H1 (cell line): ENCODE data around the gene GULP1. TPM values are rescaled to one million over a fixed set of nuclear protein-coding genes. Genes with fewer than 3 reads are reported as not detected.

Experiments
- CTCF ChIA-PET: fragments of 300-600 bp; sonication (Branson Sonifier 250); formaldehyde crosslinking; loops from one replicate; lab custom pipeline; 2021; ENCODE audit not compliant: partially characterized antibody; lab: Charles Lee
- POLR2A ChIA-PET: fragments of 300-600 bp; sonication (Branson Sonifier 250); formaldehyde crosslinking; loops from one replicate; lab custom pipeline; 2021; ENCODE audit warnings: inconsistent platforms; ENCODE audit not compliant: partially characterized antibody; lab: Charles Lee
- DNase-seq, 2 experiments: peaks; one replicate each; pipeline versions ENCODE4 v3.0.0 to v3.0.0-alpha.2; 2010 to 2022; ENCODE audit warnings: low spot score in 2 of 2, low read depth in 1 of 2, mixed read lengths in 1 of 2
- FAIRE-seq: peaks from 2 replicates; lab custom pipeline; 2011; peaks lifted over from hg19 to GRCh38; lab: Jason Lieb, UNC
- H2AFZ ChIP-seq: 2 replicates; pipeline ENCODE4 v1.8.1; 2012; ENCODE audit warnings: low read length, inconsistent platforms
- H2AK5ac ChIP-seq: 2 replicates; pipeline ENCODE4 v1.6.1; 2013; ENCODE audit warnings: low read depth, low read length
- H2BK120ac ChIP-seq: replicated peaks from 2 replicates; pipeline ENCODE3; 2013; ENCODE audit warnings: low read depth, low read length, inconsistent platforms
- H2BK12ac ChIP-seq: 2 replicates; pipeline ENCODE4 v1.6.1; 2013; ENCODE audit warnings: low read depth, low read length
- H2BK15ac ChIP-seq: 2 replicates; pipeline ENCODE4 v1.6.1; 2013; ENCODE audit warnings: low read length
- H2BK20ac ChIP-seq: 2 replicates; pipeline ENCODE4 v1.6.1; 2013; ENCODE audit warnings: low read length
- H2BK5ac ChIP-seq: 2 replicates; pipeline ENCODE4 v1.6.1; 2013; ENCODE audit warnings: low read depth, low read length
- H3K14ac ChIP-seq: 2 replicates; pipeline ENCODE4 v1.6.1; 2013; ENCODE audit warnings: inconsistent platforms; ENCODE audit not compliant: insufficient read length
- H3K18ac ChIP-seq: 2 replicates; pipeline ENCODE4 v1.6.1; 2013; ENCODE audit warnings: low read length; ENCODE audit errors: extremely low read depth
- H3K23ac ChIP-seq: 2 replicates; pipeline ENCODE4 v1.6.1; 2013; ENCODE audit warnings: inconsistent platforms; ENCODE audit not compliant: insufficient read length
- H3K23me2 ChIP-seq: 2 replicates; pipeline ENCODE4 v1.6.1; 2013; ENCODE audit warnings: low read depth, low read length
- H3K27ac ChIP-seq: 2 replicates; pipeline ENCODE4 v1.6.1; 2011; ENCODE audit warnings: low read depth, low read length, inconsistent platforms
- H3K27me3 ChIP-seq, 4 experiments: replicated peaks in 1 of 4; 1 replicate in 1 of 4; 2 replicates in 3 of 4; pipeline versions ENCODE4 v1.6.1 to v1.8.1; 2011 to 2013; ENCODE audit warnings: low read length in 3 of 4, mild to moderate bottlenecking in 3 of 4, inconsistent platforms in 2 of 4, mixed read lengths in 2 of 4, moderate library complexity in 1 of 4; ENCODE audit not compliant: control insufficient read depth in 3 of 4, insufficient read depth in 3 of 4; ENCODE audit errors: extremely low read depth in 1 of 4
- H3K36me3 ChIP-seq, 4 experiments: 2 replicates each; pipeline versions ENCODE4 v1.6.1 to v1.8.1; 2011 to 2013; ENCODE audit warnings: mild to moderate bottlenecking in 4 of 4, low read length in 3 of 4, moderate library complexity in 2 of 4, control low read depth in 1 of 4, inconsistent platforms in 1 of 4; ENCODE audit not compliant: insufficient read depth in 4 of 4, control insufficient read depth in 2 of 4
- H3K4ac ChIP-seq: replicated peaks from 2 replicates; pipeline ENCODE3; 2013; ENCODE audit warnings: low read length, low read depth, mixed read lengths, inconsistent platforms; ENCODE audit not compliant: insufficient read length
- H3K4me1 ChIP-seq, 4 experiments: replicated peaks in 1 of 4; 1 replicate in 1 of 4; 2 replicates in 3 of 4; pipeline versions ENCODE4 v1.6.1 to v1.8.1; 2011 to 2013; ENCODE audit warnings: low read length in 3 of 4, inconsistent platforms in 2 of 4, mixed read lengths in 1 of 4; ENCODE audit not compliant: insufficient read depth in 4 of 4, control insufficient read depth in 3 of 4
- H3K4me2 ChIP-seq, 2 experiments: 2 replicates each; pipeline versions ENCODE4 v1.6.1 to v1.8.1; 2011 to 2013; ENCODE audit warnings: low read depth in 2 of 2, low read length in 2 of 2, control low read depth in 1 of 2, inconsistent platforms in 1 of 2, mild to moderate bottlenecking in 1 of 2; ENCODE audit not compliant: insufficient read depth in 1 of 2
- H3K4me3 ChIP-seq, 4 experiments: fragments of 200-600, 300-600 bp in 1 of 4; sonication (generic), shearing (Covaris generic), sonication (Bioruptor Twin) in 1 of 4; 2 replicates each; pipeline versions ENCODE4 v1.5.1 to v1.8.1; 2011 to 2016; ENCODE audit warnings: low read length in 4 of 4, low read depth in 3 of 4, control low read depth in 2 of 4, inconsistent platforms in 2 of 4, mild to moderate bottlenecking in 2 of 4, mixed read lengths in 1 of 4, moderate library complexity in 1 of 4; ENCODE audit not compliant: insufficient read depth in 2 of 4; ENCODE audit errors: extremely low read depth in 1 of 4
- H3K56ac ChIP-seq: replicated peaks from 2 replicates; pipeline ENCODE3; 2013; ENCODE audit warnings: low read depth, mild to moderate bottlenecking, mixed read lengths, low read length, inconsistent platforms; ENCODE audit not compliant: insufficient read length
- H3K79me1 ChIP-seq: 2 replicates; pipeline ENCODE4 v1.6.1; 2013; ENCODE audit warnings: low read depth, low read length, control low read depth
- H3K79me2 ChIP-seq, 2 experiments: 2 replicates each; pipeline versions ENCODE4 v1.6.1 to v1.8.1; 2012 to 2013; ENCODE audit warnings: low read length in 2 of 2, mild to moderate bottlenecking in 2 of 2, inconsistent platforms in 1 of 2; ENCODE audit not compliant: insufficient read depth in 2 of 2, control insufficient read depth in 1 of 2
- H3K9ac ChIP-seq, 4 experiments: replicated peaks in 1 of 4; 1 replicate in 1 of 4; 2 replicates in 3 of 4; pipeline versions ENCODE4 v1.6.1 to v1.8.1; 2011 to 2013; ENCODE audit warnings: low read depth in 3 of 4, low read length in 3 of 4, control low read depth in 2 of 4, mild to moderate bottlenecking in 2 of 4, moderate library complexity in 2 of 4, inconsistent platforms in 1 of 4; ENCODE audit errors: extremely low read depth in 1 of 4
- H3K9me3 ChIP-seq, 2 experiments: 2 replicates each; pipeline versions ENCODE4 v1.6.1 to v1.8.1; 2012 to 2013; ENCODE audit warnings: mild to moderate bottlenecking in 2 of 2, moderate library complexity in 2 of 2, control low read depth in 1 of 2, inconsistent platforms in 1 of 2, low read depth in 1 of 2, low read length in 1 of 2, mixed read lengths in 1 of 2; ENCODE audit not compliant: insufficient read depth in 2 of 2
- H4K20me1 ChIP-seq, 2 experiments: replicated peaks in 1 of 2; 2 replicates each; pipeline versions ENCODE3 to v1.8.1; 2011 to 2013; ENCODE audit warnings: inconsistent platforms in 2 of 2, low read length in 2 of 2, mild to moderate bottlenecking in 1 of 2; ENCODE audit not compliant: insufficient read depth in 2 of 2, control insufficient read depth in 1 of 2
- H4K5ac ChIP-seq: 2 replicates; pipeline ENCODE4 v1.6.1; 2013; ENCODE audit warnings: low read length, low read depth, mixed read lengths, inconsistent platforms; ENCODE audit not compliant: insufficient read length
- H4K8ac ChIP-seq: 2 replicates; pipeline ENCODE4 v1.8.0; 2013; ENCODE audit warnings: mild to moderate bottlenecking, moderate library complexity, low read length, inconsistent platforms; ENCODE audit not compliant: insufficient read depth; ENCODE audit errors: extremely low read depth
- H4K91ac ChIP-seq: replicated peaks from 2 replicates; pipeline ENCODE3; 2013; ENCODE audit warnings: low read length, mixed read lengths, inconsistent platforms; ENCODE audit not compliant: insufficient read length
- CEBPB ChIP-seq: IDR thresholded peaks from 2 replicates; pipeline ENCODE4 v1.6.1; 2012; ENCODE audit warnings: low read depth, low read length
- CHD1 ChIP-seq: IDR thresholded peaks from 2 replicates; pipeline ENCODE4 v1.6.1; 2012; ENCODE audit warnings: low read depth, low read length, improper control_type of control experiment
- NRF1 ChIP-seq: IDR thresholded peaks from 2 replicates; pipeline ENCODE4 v1.6.1; 2011; ENCODE audit warnings: mild to moderate bottlenecking, low read depth, low read length, improper control_type of control experiment
- WGBS, 2 experiments: shearing (Covaris generic) in 1 of 2; methylation state at CpG; one replicate each; pipeline versions ENCODE4 v1.1.6 to v1.1.7; 2013 to 2015; ENCODE audit warnings: low lambda C conversion rate in 2 of 2, mixed read lengths in 2 of 2, inconsistent platforms in 1 of 2, low coverage in 1 of 2, missing lambda C conversion rate in 1 of 2; ENCODE audit not compliant: insufficient replicate concordance in 2 of 2, insufficient coverage in 1 of 2, insufficient read length in 1 of 2; ENCODE audit errors: extremely low coverage in 1 of 2, missing lambda C conversion rate in 1 of 2; 5-methylcytosine and 5-hydroxymethylcytosine counted together
- polyA plus RNA-seq, 7 experiments: library from polyadenylated mRNA; depleted of rRNA in 3 of 7; stranded (reverse) in 5 of 7; unstranded in 2 of 7; fragments of >200 nt in 5 of 7; fragments of 200-250 nt in 2 of 7; gene quantifications; 1 replicate in 5 of 7; 2 replicates in 1 of 7; 4 replicates in 1 of 7; pipeline versions ENCODE4 v1.2.1 to v1.2.3, GENCODE V29; 2011 to 2013; ENCODE audit warnings: missing spikeins in 2 of 7, mixed read lengths in 2 of 7
- total RNA-seq: library from RNA; stranded (reverse); fragmentation: NEBNext Ultra II Directional; extraction: Animal tissue kit (Norgen Biotek cat#: 25700); gene quantifications from 2 replicates; pipeline ENCODE4 v1.2.1, GENCODE V29; 2021

Gene GULP1
- total and polyA plus RNA-seq, 2 of the 8 experiments (the other 6 are each of a cell fraction or from before 2014, with no cell fraction given) = 69.7 to 139 TPM

GRCh38 chr2:188345020-188345419 lies 53.3 kb downstream of the GULP1 start:
- Histone ChIP-seq H2BK120ac (no peak overlapping the region), H3K4me1 (peaks cover 3 to 10% (median 7%) of the 10 kb centered on the region in 4 experiments; a peak in 5 of 7 replicates), H3K4me2 (no peak overlapping the region), H2BK15ac (no peak overlapping the region), H3K23me2 (no peaks in the 10 kb centered on the region), H2BK20ac (no peak overlapping the region), H3K56ac (no peak overlapping the region), H2BK5ac (no peak overlapping the region), H3K14ac (no peak overlapping the region), H3K4me3 (no peak overlapping the region), H3K18ac (no peak overlapping the region), H4K8ac (no peak overlapping the region), H3K9me3 (no peaks in the 10 kb centered on the region), H4K91ac (no peak overlapping the region), H3K36me3 (no peaks in the 10 kb centered on the region; a peak in 1 of 8 replicates), H2BK12ac (no peak overlapping the region), H2AK5ac (no peak overlapping the region), H3K23ac (no peak overlapping the region), H3K27ac (no peak overlapping the region), H4K5ac (no peak overlapping the region), H3K79me1 (peaks cover 5% of the 10 kb centered on the region), H3K79me2 (peaks cover 4 to 99% of the 10 kb centered on the region in 2 experiments), H4K20me1 (peaks cover 0 to 8% of the 10 kb centered on the region in 2 experiments), H2AFZ (no peak overlapping the region), H3K27me3 (no peaks in the 10 kb centered on the region), H3K4ac (no peak overlapping the region), H3K9ac (no peak overlapping the region)
- CTCF ChIA-PET = interaction anchor here (1.0 to 2.0 kb wide), 2 partner anchors 9 to 26 kb away, joined by 4 to 6 read pairs; no protein-coding TSS in a partner anchor
- TF ChIP-seq CEBPB (peak; percentile 95), CHD1 (no peak), NRF1 (no peak)
- POLR2A ChIA-PET = interaction anchor here (1.5 to 2.5 kb wide), 4 partner anchors 9 to 52 kb away, joined by 5 to 10 read pairs (median 9); partner anchors contain the start of gene GULP1
- FAIRE-seq (peak; percentile 57), DNase-seq (no peak)
- WGBS, 2 experiments = 73% methylated on average over 3 of the region's 3 CpGs; no CpG with 5 or more reads in 1 of the 2 experiments
